ENCODE data around the gene KRTAP9-8.

The KRTAP9-8 gene

DNA sequence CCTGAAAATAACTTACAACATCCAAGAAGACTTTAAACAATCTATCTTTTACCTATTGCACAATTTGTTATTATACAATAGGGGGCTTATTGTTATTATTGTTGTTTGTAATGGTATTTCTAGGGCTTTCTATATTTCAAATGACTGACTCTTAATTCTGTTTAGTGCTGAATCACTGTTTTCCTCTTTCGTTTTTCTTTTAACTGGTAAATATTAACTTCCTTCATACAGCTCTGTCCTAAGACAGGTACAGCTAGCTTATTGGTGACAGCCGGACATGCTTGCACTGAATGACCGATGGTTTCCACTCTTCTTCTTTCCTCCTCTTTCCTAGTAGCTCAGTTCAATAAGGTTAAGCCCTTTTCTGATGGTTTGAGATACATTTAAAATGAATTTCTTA lies 49.3 kb downstream of the KRTAP9-8 start:
- no peak overlapping the region for H3K27ac ChIP-seq (ENCODE audit: low read length)
- no peak overlapping the region for H3K4me3 ChIP-seq (ENCODE audit: low read depth in 1 of 2, low read length in 2 of 2)
- H3K36me3 ChIP-seq (ENCODE audit: control insufficient read depth in 1 of 2, insufficient read depth in 2 of 2, low read length in 2 of 2) = no peaks in the 10 kb centered on the region
- H3K27me3 ChIP-seq (ENCODE audit: low read depth, low read length) = no peaks in the 10 kb centered on the region
- no peaks in the 10 kb centered on the region for H3K9me3 ChIP-seq (ENCODE audit: control insufficient read depth in 1 of 2, low read length in 2 of 2)
- no peaks in the 10 kb centered on the region for H3K4me1 ChIP-seq (ENCODE audit: control insufficient read depth in 1 of 2, insufficient read depth in 2 of 2, low read length in 2 of 2)

Measured in muscle layer of duodenum (tissue), 2 donors.